Measurements from ENCODE around the gene MYO9B.

GRCh38 chr19:17256130-17256529 lies 180.6 kb downstream of the MYO9B start:
- TF ChIP-seq CTCF (conservative IDR thresholded peaks at IDR 0.05; ENCODE audit: low read depth, low read length) (no peak), EZH2 (IDR thresholded peaks at IDR 0.05; ENCODE audit: low read length, unreplicated experiment) (no peak)
